HG03060 (cell line): Measurements from ENCODE around the gene MAPK12.
"Not testable (repeated sequence)": the region's sequence is repeated elsewhere in the genome, so short reads cannot be mapped to it uniquely, and the experiment has no call there.

Experiments
- ATAC-seq: cut with Tn5 transposase; IDR thresholded peaks from one replicate; pipeline ENCODE4 v1.9.1; 2021; ENCODE audit warnings: low read depth, moderate number of reproducible peaks; ENCODE audit not compliant: unreplicated experiment

The MAPK12 gene

GRCh38 chr22:50217543-50218152, 43.8 kb downstream of the MAPK12 start:
- no peak for ATAC-seq

DNA sequence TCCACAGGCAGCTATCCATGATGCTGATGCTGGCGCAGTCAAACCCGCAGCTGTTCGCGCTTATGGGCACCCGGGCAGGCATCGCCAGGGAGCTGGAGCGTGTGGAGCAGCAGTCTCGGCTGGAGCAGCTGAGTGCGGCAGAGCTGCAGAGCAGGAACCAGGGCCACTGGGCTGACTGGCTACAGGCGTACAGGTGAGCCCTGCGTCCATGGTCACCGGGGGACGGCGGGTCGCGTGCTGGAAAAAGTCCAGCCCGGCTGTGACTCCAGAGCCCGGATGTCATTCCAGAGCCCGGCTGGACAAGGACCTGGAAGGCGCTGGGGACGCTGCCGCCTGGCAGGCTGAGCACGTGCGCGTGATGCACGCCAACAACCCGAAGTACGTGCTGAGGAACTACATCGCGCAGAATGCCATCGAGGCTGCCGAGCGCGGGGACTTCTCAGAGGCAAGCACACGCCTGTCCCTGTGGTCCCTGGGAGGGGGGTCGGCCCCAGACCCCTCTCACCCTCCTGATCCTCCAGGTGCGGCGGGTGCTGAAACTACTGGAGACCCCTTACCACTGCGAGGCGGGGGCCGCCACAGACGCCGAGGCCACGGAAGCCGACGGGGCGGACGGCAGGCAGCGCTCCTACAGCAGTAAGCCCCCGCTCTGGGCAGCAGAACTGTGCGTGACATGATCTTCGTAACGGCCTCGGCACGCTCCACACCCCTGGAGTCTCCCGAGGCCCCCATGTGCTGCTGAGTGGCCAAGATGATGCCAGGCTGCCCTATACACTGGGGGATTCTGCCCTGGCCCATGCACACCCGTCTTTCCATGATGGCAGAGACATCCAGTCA, 44.6 kb downstream of the MAPK12 start:
- no peak for ATAC-seq

DNA sequence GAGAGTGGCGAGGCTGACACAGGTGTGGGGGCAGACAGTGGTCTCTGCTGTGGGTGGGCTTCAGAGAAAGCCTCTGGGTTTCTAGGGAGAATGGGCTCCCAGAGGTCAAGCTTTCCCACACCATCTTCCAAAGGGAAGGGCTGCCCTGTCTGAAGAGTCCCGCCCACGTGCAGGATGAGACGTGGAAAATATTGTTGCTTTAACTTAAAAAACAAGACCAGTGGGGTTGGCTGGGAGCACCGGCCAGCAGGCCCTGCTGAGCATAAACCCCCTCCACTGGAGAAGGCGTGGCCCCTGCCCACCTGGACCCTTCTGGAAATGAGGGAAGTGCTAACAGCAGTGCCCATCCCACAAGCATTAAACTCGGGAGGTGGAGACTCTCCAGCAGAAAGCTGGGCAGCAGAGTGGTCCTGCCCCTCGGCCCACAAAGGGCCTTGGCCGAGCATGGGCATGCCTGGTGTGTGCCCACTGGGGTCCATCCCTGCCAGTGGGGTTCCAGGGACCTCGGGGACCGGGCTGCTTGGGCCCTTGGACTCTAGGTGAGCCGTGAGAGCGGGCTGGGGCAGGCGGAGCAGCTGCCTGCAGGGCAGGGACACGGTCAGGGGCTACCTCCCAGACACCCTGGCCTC, 45.3 kb downstream of the MAPK12 start:
- ATAC-seq, result no peak

DNA sequence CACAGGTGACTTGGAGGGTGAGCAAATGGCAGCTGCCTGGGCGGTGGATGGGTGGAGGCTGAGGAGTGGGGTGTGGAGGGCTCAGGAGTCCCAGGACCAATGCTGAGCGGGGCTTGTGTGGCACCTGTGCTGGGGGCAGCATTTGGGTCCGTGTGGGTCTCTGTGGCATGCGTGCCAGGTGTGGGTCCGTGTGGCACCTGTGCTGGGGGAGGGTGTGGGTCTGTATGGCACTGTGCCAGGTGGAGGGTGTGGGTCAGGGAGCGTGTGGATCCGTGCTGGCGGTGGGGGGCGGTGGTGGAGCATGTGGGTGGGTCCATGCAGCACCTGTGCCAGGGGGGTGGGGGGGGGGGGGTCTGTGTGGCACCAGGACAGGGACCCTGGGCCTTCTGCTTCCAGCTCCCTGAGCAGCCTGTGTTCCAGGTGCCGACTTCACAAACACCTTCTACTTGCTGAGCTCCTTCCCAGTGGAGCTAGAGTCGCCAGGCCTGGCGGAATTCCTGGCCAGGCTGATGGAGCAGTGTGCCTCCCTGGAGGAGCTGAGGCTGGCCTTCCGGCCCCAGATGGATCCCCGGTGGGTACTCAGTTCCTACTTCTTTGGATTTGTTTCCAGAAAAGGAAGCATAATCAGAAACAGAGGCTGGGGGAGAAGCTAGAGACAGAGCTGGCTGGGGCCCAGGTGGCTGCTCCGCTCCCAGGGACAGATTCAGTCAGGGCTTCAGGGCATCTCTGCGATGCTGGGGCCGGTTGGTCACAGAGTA, 46.0 kb downstream of the MAPK12 start:
- no peak for ATAC-seq

- no peak for ATAC-seq
Observed at GRCh38 chr22:50213263-50213662, 48.2 kb downstream of the MAPK12 start.

DNA sequence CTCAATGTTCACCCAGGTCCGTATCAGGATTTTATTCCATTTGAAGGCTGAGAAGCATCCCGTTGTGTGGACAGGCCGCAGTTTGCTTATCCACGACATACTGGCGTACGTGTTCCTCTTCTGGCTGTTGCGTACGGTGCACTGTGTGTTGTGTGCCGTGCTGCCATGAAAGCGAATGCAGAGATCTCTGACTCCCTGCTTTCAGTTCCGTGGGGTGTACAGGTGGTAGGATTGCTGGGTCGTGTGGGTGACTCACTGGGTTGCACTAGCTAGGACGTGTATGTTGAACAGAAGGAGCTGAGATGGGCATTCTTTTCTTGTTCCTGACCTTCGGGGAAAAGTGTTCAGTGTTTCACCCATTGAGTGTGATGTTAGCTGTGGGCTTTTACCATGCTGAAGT, 50.3 kb downstream of the MAPK12 start:
- ATAC-seq, result no peak

DNA sequence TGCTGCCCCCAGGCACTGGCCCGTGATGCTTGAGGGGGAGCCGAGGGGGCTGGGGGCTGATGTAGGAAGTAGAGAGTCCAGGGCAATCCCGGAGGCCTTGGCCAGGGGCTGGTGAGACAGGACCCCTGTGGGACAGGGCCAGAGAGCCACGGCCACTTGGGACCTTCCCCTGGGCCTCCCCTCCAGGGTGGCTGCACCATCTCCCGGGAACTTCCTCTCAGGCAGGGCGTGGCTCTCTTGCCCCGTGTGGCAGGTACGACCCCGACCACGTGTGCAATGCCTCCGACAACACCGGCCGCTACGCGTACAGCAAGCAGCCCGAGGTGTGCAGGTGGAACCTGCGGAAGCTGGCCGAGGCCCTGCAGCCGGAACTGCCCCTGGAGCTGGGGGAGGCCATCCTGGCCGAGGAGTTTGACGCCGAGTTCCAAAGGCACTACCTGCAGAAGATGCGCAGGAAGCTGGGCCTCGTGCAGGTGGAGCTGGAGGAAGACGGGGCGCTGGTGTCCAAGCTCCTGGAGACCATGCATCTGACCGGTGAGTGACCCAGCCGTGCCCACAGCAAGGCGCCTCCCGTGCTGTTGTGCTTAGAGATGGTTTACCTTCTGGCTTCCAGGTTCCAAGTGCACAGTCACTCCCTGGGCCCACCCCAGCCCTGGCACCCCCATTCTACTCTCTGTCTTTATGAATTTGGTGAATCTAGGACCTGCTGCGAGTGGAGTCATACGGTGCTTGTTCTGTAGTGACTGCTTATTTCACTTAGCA, 50.9 kb downstream of the MAPK12 start:
- no peak for ATAC-seq

- no peak for ATAC-seq
Observed at GRCh38 chr22:50209893-50210292, 51.6 kb downstream of the MAPK12 start.

- no peak for ATAC-seq
Observed at GRCh38 chr22:50208939-50209892, 52.3 kb downstream of the MAPK12 start.

- ATAC-seq, result no peak
Observed at GRCh38 chr22:50208430-50208938, 53.0 kb downstream of the MAPK12 start.

DNA sequence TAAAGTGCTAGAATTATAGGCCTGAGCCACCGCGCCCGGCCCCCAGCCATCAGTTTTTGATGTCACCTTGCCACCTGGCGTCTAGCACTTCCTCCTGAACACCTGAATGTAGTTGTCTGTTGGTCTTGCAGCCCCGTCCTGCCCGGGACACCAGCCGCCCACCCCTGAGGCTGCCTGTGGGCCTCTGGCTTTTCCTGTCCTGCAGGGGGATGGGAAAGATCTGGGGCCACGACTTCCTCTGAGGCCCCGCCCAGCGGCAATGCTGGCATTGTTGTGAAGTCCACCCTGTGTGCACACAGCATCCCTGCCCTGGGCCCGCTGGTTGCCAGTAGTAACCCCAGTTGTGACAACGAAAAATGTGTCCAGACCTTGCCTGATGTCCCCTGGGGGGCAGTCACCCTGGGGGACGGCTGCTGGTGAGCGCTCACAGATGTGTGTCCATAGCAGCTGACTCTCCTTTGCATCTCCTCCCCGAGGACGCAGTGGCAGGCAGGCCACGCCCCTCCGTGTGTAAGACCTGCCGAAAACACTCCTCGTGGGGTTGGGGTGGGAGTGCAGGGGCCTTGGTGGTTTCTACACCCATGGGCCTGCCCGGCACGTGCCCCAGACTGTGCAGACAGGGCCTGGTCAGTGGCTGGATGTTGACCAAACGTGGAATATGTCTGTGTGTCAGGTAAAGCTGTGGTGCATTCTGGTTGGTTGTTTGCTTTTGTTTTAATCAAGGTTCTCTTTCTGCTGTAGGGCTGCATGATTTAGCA, 53.9 kb downstream of the MAPK12 start:
- ATAC-seq, result no peak

GRCh38 chr22:50206599-50206998, 54.9 kb downstream of the MAPK12 start:
- ATAC-seq, result no peak

- ATAC-seq, result no peak
Observed at GRCh38 chr22:50205781-50206569, 55.5 kb downstream of the MAPK12 start.

GRCh38 chr22:50204998-50205397, 56.5 kb downstream of the MAPK12 start:
- ATAC-seq, result not testable (repeated sequence)

- no peak for ATAC-seq
Observed at GRCh38 chr22:50204571-50204970, 56.9 kb downstream of the MAPK12 start.

GRCh38 chr22:50203288-50203687, 58.2 kb downstream of the MAPK12 start:
- ATAC-seq, result no peak
